Fibroblast of the conjunctiva (primary cell): ENCODE measurements around the gene GPRC5C.
"Not testable (repeated sequence)": the region's sequence is repeated elsewhere in the genome, so short reads cannot be mapped to it uniquely, and the experiment has no call there.

ENCODE experiments used
- DNase-seq: peaks from one replicate; pipeline ENCODE4 v3.0.0-alpha.2; 2010; ENCODE audit warnings: low read depth

Gene GPRC5C

GRCh38 chr17:74405311-74405710, 26.6 kb upstream of the GPRC5C start:
- DNase-seq: not testable (repeated sequence)

GRCh38 chr17:74407384-74407783, 24.5 kb upstream of the GPRC5C start:
- DNase-seq: no peak

GRCh38 chr17:74408262-74408661, 23.6 kb upstream of the GPRC5C start:
- no peak for DNase-seq

- no peak for DNase-seq
Observed at GRCh38 chr17:74408815-74409214, 23.1 kb upstream of the GPRC5C start.

DNA sequence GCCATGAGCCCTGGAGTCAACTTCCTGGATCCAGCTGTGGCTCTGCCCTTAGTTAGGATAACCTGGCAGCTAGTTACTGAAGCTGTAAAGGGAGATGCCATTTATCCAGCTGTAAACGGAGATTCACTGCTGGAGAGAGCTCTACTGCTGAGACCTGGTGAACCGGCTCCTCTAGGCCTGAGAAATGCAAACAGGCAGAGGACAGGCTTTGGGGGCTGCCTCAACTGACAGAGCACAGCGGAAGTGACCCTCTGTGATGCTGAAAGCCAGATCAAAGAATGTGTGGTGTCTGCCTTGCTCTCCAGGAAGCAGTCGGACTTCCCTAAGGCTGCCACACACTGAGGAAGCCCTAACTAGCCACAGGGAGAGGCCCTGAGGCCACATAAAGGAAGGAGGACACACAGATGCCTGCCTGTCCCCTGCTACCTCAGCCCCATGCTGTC, 21.9 kb upstream of the GPRC5C start:
- DNase-seq: no peak

DNA sequence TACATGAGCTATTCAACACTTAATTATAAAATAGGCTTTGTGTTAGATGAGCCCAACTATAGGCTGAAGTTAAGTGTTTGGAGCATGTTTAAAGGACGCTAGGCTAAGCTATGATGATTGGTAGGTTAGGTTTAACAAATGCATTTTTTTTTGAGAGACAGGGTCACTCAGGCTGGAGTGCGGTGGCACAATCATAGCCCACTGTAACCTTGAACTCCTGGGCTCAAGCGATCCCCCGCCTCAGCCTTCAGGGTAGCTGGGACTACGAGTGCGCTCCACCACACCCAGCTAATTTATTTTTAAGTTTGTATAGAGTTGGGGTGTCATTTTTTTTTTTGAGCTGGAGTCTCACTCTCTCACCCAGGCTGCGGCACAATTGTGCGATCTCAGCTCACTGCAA, 19.3 kb upstream of the GPRC5C start:
- DNase-seq: no peak

- no peak for DNase-seq
Observed at GRCh38 chr17:74413491-74413890, 18.4 kb upstream of the GPRC5C start.

DNA sequence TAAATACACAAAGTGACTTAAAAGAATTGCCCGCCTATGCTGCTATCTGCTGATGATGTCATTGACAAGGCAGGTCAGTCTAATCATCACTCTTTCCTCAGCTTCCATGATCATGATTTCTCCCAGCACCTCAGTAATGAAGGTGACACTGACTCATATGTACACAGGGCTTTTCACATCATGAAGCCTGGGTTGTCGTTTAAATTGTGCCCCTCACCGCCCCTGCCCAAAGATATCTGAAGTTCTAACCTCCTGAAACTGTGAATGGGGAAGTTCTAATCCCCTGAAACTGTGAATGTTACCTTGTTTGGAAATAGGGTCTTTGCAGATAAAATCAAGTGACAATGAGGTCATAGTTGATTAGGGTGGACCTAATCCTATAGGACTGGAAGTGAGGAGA, 17.4 kb upstream of the GPRC5C start:
- DNase-seq: no peak

DNA sequence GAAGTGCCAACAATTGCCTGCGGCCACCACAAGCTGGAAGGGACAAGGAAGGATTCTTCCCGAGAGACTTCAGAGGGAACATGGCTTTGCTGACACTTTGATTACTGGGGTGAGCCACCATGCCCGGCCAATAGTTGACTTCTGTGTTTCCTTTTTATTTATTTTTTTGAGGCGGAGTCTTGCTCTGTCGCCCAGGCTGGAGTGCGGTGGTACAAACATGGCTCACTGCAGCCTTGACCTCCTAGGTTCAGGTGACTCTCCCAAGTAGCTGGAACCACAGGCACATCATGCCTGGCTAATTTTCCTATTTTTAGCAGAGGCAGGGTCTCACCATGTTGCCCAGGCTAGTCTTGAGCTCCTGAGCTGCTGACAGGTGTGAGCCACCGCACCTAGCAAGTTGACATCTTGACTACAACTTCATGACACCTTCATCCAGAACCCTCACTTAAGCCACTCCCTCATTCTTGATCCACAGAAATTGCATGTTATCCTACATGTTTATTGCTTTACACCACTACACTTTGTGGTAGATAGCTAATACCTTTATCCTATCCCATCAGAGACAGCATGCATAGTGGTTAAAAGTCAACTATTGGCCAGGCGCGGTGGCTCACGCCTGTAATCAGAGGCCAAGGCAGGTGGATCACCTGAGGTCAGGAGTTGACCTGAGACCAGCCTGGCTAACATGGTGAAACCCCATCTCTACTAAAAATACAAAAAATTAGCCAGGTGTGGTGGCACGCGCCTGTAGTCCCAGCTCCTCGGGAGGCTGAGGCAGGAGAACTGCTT, 16.1 kb upstream of the GPRC5C start:
- DNase-seq: no peak

DNA sequence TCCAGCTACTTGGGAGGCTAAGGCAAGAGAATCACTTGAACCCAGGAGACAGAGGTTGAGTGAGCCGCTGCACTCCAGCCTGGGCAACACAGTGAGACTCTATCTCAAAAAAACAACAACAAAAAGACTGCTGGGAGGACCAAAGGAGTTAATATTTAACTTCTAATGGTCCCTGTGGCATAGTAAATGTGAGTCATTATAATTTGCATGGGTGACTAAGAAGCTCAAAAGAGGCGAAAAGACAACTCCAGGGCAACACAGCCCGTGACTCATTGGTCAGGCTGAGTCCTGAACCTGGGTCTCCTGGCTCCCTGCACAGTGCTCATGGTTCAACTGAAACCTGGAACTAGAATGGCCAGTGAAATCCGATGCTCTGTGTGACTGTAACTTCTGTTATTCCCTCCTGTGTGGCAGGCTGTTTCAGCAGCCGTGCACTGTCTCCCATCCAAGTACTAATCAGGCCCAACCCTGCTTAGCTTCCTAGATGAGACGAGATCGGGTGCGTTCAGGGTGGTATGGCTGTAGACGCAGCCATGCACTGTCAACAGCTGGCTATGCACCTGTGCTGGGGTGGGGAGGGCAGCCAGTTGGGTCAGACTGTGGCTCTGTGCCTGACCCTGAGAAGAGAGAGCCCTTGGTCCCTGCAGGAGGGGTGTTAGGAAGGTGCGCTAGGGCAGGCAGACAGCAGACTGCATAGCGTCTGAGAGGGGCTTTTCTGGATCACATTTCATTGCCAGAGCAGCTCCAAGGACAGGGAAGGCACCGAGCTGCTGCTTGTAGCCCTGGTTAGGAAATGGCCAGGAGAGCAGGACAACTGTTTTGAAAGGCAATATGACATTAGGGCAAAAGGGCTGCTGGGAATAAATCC, 14.5 kb upstream of the GPRC5C start:
- no peak for DNase-seq

DNA sequence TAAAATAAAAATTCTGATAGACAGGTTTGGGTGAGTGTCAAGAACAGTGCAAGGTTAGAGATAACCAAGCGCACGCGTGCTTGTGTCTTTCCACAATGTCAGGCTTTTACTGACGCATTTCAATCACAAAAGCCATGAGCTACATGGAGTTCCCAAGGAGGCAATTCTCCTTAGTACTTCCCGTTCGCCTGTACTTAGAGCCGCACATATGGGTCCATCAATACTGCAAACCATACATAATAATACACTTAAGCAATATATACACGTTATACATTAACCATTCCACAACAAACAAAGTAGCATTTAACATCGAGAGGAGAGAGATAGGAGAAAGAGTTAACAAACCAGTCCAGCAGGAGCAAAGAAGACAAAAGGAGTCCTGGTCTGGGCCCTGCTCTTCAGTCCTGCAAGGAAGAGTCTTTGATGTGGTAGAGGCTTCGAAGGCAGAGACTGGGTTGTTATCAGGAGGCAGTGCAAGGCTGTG, 11.9 kb upstream of the GPRC5C start:
- DNase-seq: no peak

DNA sequence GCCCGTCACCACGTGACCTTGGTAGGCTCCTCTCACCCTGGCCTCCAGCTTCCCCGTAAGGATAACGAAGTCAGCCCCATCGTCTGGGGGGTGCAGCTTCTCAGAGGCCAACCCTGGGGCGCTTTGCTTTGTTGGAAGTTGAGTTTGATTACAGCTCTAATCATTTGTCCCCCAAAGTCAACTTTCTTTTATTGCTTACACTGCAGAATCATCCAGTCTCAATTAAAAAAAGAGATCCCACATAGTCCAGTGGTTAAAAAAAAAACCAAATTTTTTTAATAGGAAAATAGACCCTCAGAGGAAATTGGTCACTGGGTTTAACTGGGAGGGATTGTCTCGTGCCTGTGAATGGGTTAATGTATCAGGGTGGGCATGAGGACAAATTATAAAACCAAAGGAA, 7.8 kb upstream of the GPRC5C start:
- DNase-seq: no peak

GRCh38 chr17:74424657-74425056, 7.2 kb upstream of the GPRC5C start:
- DNase-seq: no peak

DNA sequence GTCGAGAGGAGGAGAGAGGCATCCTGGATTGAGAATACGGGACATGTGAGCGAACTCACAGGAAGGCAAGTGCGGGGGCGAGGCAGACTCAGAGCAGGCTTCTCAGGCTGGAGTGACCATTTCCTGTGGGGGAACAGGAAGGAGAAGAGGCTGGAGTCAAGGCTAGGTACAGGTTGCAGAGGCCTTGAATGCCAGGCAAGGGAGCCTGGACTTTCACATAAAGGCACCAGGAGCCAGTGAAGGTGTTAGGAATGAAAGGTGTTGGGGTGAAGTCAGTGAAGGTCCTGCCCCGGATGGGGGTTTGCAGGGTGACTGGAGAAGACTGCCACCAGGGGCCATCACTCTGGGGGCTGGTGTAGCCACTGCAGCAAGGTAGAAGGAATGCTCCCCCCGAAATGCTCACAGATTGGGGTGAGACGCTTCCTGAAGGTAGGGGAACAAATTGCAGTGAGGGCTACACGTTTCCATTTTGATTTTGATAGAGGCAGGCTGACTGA, 5.3 kb upstream of the GPRC5C start:
- no peak for DNase-seq

DNA sequence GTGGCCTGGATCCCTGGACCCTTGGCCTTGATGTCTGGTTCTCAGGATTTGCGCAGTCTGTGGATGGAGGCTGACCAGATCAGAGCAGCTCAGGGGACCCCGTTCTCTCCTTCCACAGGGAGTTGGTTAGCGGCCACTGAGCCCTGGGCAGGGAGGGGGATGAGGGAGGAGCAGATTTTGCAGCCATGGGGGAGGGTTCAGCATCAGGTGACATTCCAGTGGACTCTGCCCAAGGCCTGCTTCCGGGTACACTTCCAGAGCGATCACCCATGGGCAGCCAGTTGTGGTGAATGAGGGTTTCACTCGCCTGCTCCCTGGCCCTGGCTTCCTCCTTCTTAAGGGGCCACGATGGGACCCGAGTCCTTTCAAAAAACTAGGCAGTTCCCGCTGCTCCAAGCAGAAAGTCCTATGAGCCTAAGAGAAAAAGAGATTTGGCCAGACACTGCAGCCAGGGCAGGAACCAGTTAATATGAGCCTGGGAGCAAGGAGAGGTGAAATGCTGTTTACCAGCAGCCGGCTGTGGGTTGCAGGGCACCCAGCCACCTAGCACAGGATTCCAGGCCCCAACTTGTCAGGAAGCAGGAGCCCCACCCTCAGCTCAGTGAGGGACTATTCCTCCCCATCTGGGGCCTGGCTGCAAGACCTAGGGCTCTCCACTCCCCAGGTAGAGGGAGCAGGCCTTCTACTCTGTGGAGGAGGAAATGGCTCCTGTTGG, 4.7 kb upstream of the GPRC5C start:
- no peak for DNase-seq

DNA sequence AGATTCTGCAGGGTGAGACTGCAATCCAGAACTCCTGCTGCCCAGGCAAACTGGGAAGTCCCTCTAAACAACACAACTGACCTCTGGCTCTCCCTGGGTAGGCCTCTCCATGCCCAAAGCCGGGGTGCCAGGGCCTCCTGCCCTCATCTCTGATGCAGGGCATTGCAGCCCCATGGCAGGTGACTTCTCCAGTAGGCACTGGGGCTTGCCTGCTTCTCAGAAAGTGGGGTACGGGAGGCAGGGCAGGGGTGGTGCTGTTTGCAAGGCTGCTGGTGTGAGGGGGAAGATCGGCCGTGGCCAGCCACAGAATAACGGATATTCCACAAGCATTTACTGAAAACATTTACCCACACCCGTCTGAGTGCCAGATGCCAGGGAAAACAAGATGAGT, 4.1 kb upstream of the GPRC5C start:
- no peak for DNase-seq

DNA sequence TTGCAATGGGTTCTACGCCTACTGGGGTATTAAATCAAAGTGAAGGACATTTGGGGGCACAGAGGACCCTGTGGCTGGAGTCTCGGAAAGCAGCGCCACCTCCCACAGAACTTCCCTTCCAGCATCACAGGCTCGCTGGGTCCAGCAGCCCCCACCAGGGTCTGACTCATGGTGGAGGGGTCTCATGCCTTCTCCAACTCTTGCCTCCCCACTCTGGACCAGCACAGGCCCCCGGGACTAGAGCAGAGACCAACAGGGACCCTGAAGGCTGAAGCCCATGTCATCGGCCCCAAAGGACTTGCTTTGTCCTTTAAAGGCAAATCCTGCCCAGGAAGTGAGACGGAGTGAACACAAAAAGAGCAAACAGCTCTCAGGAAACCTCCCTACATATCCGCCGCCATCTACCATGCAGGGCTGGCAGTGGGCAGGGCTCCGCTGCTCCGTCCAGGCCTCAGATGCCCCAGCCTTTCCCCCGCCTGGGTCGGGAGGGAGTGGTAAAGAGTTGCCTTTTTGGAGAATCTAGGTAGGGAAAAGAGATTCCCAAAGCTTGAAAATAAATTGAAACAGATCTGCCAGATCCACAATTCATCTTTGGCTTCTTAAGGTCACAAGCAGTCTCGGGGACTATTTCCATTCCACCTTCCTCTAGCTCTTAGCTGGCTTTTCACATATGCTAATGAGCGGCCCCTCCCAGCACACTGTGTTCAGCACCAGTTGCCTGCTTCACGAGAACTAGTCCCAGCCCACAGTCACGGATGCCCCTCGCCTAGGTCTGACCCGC, 2.1 kb upstream of the GPRC5C start:
- DNase-seq: no peak

DNA sequence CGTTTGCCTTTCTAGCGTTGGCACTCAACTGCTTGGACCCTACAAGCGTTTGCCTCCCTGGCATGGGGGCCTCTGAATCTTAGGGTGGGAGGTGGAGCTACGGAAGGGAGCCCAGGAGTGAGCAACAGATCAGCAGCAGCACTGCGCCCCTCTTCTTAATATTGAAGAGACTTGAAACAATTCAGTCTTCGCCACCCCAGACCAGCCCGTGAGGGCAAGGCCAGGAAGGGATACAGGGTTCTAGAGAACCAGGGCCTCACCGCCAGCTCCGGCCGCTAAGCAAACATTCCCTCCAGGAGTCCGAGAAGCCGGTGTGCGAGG, 1.5 kb upstream of the GPRC5C start:
- DNase-seq: no peak

DNA sequence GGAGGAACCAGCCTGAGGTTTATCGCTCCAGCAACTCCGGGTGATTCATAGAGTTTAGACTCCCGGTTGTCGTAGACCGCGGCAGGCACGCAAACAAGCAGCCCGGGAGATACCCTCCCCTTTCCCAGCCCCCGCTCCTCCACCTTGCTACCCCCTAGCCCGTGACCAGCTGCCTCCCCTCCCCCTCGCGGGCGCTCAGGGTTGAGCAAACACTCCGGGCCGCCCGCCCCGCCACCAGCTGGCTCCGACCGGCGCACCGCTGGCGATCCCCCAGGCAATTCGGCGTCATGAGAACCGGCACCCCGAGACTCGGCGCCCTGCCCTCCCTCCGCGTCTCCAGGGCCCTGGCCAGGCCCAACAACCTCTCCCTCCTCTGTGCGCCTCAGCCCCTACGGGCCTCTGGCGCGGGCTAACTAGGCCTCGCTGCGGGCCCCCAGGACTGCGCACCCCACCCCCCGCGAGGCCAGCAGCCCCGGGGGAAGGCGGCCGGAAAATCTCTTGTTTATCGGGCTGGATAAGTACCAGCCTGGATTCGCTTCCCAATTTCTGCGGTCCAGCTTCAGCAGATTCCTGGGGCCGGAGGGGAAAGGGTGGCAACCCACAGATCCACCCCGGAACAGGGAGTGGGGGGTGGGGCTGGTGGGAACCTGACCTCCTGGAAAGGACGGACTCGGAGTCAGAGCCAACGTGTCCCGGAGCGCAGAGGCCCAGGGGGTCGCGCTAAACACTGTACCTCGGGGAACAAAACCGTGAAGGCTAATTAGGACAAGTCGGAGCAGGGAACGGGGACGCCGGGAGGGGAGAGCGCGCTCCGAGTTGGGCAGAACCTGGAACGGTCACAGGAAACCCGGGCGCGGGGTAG, 951 bp upstream of the GPRC5C start:
- DNase-seq: no peak

GRCh38 chr17:74432424-74432690, 469 bp downstream of the GPRC5C start:
- DNase-seq: no peak

DNA sequence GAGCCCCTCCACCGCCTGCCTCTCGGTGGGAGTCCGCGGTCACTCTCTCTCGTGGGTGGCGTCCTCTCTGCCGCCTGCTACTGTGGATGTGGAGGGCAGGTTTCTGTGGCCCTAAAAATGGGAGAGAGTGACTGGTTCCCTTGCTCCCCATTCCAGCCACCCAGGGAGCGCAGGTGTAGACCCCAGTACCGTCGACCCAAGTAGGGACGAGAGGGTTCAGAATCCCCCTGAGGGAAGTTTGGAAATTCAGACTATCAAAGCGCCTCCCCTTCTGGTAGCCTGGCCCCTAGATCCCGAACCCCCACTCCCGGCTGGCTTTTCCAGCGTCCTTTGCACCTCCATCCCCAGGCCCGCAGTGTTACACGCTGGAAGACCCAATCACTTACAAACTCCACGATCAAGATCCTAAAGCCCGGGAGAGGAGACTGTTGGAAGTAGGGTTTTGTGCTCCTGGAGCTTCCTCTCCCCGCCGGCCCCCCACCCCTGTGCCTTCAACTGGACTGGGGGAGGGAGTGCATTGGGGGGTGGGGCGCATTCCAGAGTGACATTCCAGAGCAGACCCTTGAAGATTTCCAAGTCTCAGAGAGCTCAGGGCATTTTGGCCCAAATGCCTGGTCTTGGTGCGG, 991 bp downstream of the GPRC5C start:
- no peak for DNase-seq
